ENCODE measurements around the gene REM2.

DNA sequence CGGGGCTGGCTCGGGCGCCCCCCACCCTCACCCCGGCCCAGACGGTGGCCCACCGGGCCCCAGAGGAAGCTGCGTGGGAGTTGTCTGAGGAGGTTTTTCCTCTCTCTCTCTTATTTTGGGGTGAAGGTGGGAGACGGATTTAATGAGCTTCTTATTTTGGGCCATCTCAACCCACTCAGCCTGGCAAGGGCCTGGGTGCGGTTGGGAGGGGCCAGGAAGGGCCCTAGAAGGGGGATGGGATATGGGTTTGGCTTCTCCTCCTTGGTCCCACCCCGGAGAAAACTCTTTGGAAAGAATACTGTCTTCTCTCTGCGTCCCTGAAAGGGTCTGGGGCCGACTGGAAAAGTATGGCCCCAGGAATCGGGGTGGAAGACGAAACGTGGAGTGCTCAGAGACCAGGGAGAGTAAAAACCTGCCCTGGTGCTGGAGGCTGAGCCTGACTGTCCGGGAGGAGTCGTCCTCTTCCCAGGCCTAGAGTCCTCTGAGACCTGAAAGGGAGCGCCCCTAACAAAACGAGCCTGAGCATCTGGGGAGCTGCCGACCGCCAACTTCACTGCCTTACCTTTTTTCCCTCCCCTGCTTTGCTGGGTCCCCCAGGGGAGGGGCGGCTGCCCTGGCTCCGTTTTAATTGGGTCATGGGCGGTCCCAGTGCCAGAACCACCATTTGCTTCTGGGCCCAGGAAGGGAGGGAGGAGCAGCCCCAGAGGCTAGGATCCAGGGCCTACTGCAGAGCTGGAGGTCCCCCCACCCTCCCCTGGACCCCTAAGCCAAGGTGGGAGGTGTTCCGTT, 45.1 kb upstream of the REM2 start:
- TF ChIP-seq EZH2 (IDR thresholded peaks at IDR 0.05) (no peak), POLR2AphosphoS5 (IDR thresholded peaks at IDR 0.05; ENCODE audit: borderline replicate concordance, low read depth, low read length) (no peak), FOXP2 (optimal IDR thresholded peaks at IDR 0.05; ENCODE audit: control extremely low read depth, extremely low read length, insufficient read depth) (no peak)

Data from SK-N-MC (cell line).